WTC11 (cell line): ENCODE measurements around the gene DGKG.

ENCODE experiments used
- ATF1 ChIP-seq: sonication (generic); formaldehyde crosslinking; IDR thresholded peaks from 2 replicates; pipeline ENCODE4 v1.8.1; 2023; ENCODE audit warnings: mild to moderate bottlenecking, moderate library complexity, missing genetic modification reagents
- ATF3 ChIP-seq: sonication (generic); formaldehyde crosslinking; conservative IDR thresholded peaks from 2 replicates; pipeline ENCODE4 v1.8.1; 2022; ENCODE audit warnings: mild to moderate bottlenecking, missing genetic modification reagents
- CREB1 ChIP-seq: sonication (generic); formaldehyde crosslinking; IDR thresholded peaks from 2 replicates; pipeline ENCODE4 v1.8.0; 2023; ENCODE audit warnings: mild to moderate bottlenecking, missing genetic modification reagents
- CTCF ChIP-seq: fragments of 200-600 bp; IDR thresholded peaks from 2 replicates; pipeline ENCODE4 v1.8.0; 2022; ENCODE audit warnings: antibody characterized with exemption
- HMGA2 ChIP-seq: fragments of 250-450 bp; sonication (Bioruptor Pico); IDR thresholded peaks from 2 replicates; pipeline ENCODE4 v1.4.0; 2021; ENCODE audit warnings: mild to moderate bottlenecking, moderate library complexity
- MAX ChIP-seq: sonication (generic); formaldehyde crosslinking; IDR thresholded peaks from 2 replicates; pipeline ENCODE4 v1.8.0; 2022; ENCODE audit warnings: mild to moderate bottlenecking, missing genetic modification reagents
- NFE2L1 ChIP-seq: sonication (generic); formaldehyde crosslinking; IDR thresholded peaks from 2 replicates; pipeline ENCODE4 v1.8.1; 2023; ENCODE audit warnings: missing genetic modification reagents
- OVOL2 ChIP-seq: fragments of 250-450 bp; sonication (Bioruptor Pico); IDR thresholded peaks from 2 replicates; pipeline ENCODE4 v1.9.0; 2021; ENCODE audit warnings: mild to moderate bottlenecking, borderline replicate concordance
- PREB ChIP-seq: sonication (generic); formaldehyde crosslinking; IDR thresholded peaks from 2 replicates; pipeline ENCODE4 v1.8.1; 2022; ENCODE audit warnings: mild to moderate bottlenecking, missing genetic modification reagents, moderate library complexity, borderline replicate concordance
- USF1 ChIP-seq: sonication (generic); formaldehyde crosslinking; IDR thresholded peaks from 2 replicates; pipeline ENCODE4 v1.8.0; 2022; ENCODE audit warnings: mild to moderate bottlenecking, missing genetic modification reagents
- ZNF138 ChIP-seq: sonication (generic); formaldehyde crosslinking; conservative IDR thresholded peaks from 2 replicates; pipeline ENCODE4 v1.8.1; 2022; ENCODE audit warnings: mild to moderate bottlenecking, moderate library complexity, missing genetic modification reagents

- TF ChIP-seq CTCF = no peak
- TF ChIP-seq MAX (CRISPR knock-in tag) = no peak
- no peak for TF ChIP-seq ATF3 (CRISPR knock-in tag)
- no peak for TF ChIP-seq ATF1 (CRISPR knock-in tag)
- no peak for TF ChIP-seq NFE2L1 (CRISPR knock-in tag)
- TF ChIP-seq ZNF138 = no peak
- no peak for TF ChIP-seq PREB
- TF ChIP-seq OVOL2 (CRISPR knock-in tag) = no peak
- no peak for TF ChIP-seq HMGA2
- no peak for TF ChIP-seq USF1
- no peak for TF ChIP-seq CREB1 (CRISPR knock-in tag)
Measured at GRCh38 chr3:186118692-186119091, 243.3 kb downstream of the DGKG start.
